Fibroblast of lung (primary cell): ENCODE measurements around the gene SET. TPM values are rescaled to one million over a fixed set of nuclear protein-coding genes. Genes with fewer than 3 reads are reported as not detected.

Experiments
- DNase-seq, 2 donors: peaks; one replicate each; pipeline versions ENCODE4 v3.0.0 to v3.0.0-alpha.2; 2010; ENCODE audit warnings: low read depth in 2 of 2
- H2AFZ ChIP-seq: 2 replicates; pipeline ENCODE4 v1.5.1; 2012; ENCODE audit warnings: low read length, control low read depth, inconsistent platforms
- H3K27ac ChIP-seq: 2 replicates; pipeline ENCODE4 v1.5.1; 2011; ENCODE audit warnings: low read length, control low read depth; ENCODE audit not compliant: insufficient read depth
- H3K27me3 ChIP-seq: 2 replicates; pipeline ENCODE4 v1.5.1; 2011; ENCODE audit warnings: mild to moderate bottlenecking, low read length; ENCODE audit not compliant: control insufficient read depth, insufficient read depth
- H3K36me3 ChIP-seq: 2 replicates; pipeline ENCODE4 v1.5.1; 2011; ENCODE audit warnings: low read length; ENCODE audit not compliant: control insufficient read depth, insufficient read depth
- H3K4me1 ChIP-seq: 2 replicates; pipeline ENCODE4 v1.5.1; 2011; ENCODE audit warnings: low read length; ENCODE audit not compliant: control insufficient read depth, insufficient read depth; ENCODE audit errors: extremely low read depth
- H3K4me2 ChIP-seq: 2 replicates; pipeline ENCODE4 v1.5.1; 2011; ENCODE audit warnings: low read length, control low read depth; ENCODE audit not compliant: insufficient read depth; ENCODE audit errors: extremely low read depth
- H3K4me3 ChIP-seq, 4 experiments: fragments of 200-600 bp in 1 of 4; sonication (generic) in 1 of 4; replicated peaks in 1 of 4; 2 replicates each; pipeline ENCODE4 v1.5.1; 2011 to 2016; ENCODE audit warnings: low read length in 4 of 4, low read depth in 3 of 4, mild to moderate bottlenecking in 3 of 4, control low read depth in 2 of 4, inconsistent platforms in 1 of 4, mixed read lengths in 1 of 4; ENCODE audit not compliant: insufficient read depth in 1 of 4; ENCODE audit errors: control extremely low read depth in 1 of 4
- H3K79me2 ChIP-seq: 2 replicates; pipeline ENCODE4 v1.5.1; 2012; ENCODE audit warnings: mild to moderate bottlenecking, low read length, inconsistent platforms; ENCODE audit not compliant: control insufficient read depth, insufficient read depth
- H3K9ac ChIP-seq: 2 replicates; pipeline ENCODE4 v1.5.1; 2011; ENCODE audit warnings: mild to moderate bottlenecking, low read length, control low read depth; ENCODE audit not compliant: insufficient read depth
- H3K9me3 ChIP-seq: 2 replicates; pipeline ENCODE4 v1.5.1; 2012; ENCODE audit warnings: low read depth, low read length; ENCODE audit not compliant: control insufficient read depth, insufficient read depth
- H4K20me1 ChIP-seq: 2 replicates; pipeline ENCODE4 v1.5.1; 2011; ENCODE audit warnings: low read length; ENCODE audit not compliant: control insufficient read depth, insufficient read depth; ENCODE audit errors: extremely low read depth
- CTCF ChIP-seq, 2 donors: IDR thresholded peaks in 1 of 2; conservative IDR thresholded peaks in 1 of 2; 1 replicate in 1 of 2; 2 replicates in 1 of 2; pipeline ENCODE4 v1.5.1; 2011 to 2012; ENCODE audit warnings: low read length in 2 of 2, control low read depth in 1 of 2, inconsistent platforms in 1 of 2, low read depth in 1 of 2, mild to moderate bottlenecking in 1 of 2
- EZH2 ChIP-seq: IDR thresholded peaks from 2 replicates; pipeline ENCODE4 v1.5.1; 2012; ENCODE audit warnings: low read length, control low read depth, mild to moderate bottlenecking; ENCODE audit errors: missing control alignments
- polyA plus RNA-seq, 2 donors: library from polyadenylated mRNA; depleted of rRNA in 1 of 2; stranded (reverse) in 1 of 2; unstranded in 1 of 2; fragments of >200 nt; gene quantifications; 2 replicates each; pipeline ENCODE4 v1.2.1, GENCODE V29; 2011 to 2012; ENCODE audit warnings: missing spikeins in 1 of 2
- total RNA-seq: library from RNA; depleted of rRNA; stranded (reverse); fragments of >200 nt; gene quantifications from 2 replicates; pipeline ENCODE4 v1.2.1, GENCODE V29; 2014

Gene SET
- total and polyA plus RNA-seq, 2 donors (not counting 1 experiment from before 2014, with no cell fraction given), result 256 to 456 TPM

GRCh38 chr9:128715436-128715750 lies 26.4 kb downstream of the SET start:
- TF ChIP-seq CTCF (conservative IDR thresholded peaks at IDR 0.05 in 1 of 2, IDR thresholded peaks at IDR 0.05 in 1 of 2; ENCODE audit: low read depth in 1 of 2, low read length in 2 of 2), result no peak
- TF ChIP-seq EZH2, result no peak
- no peaks in the 10 kb centered on the region for H3K4me1 ChIP-seq
- no peaks in the 10 kb centered on the region for H3K9me3 ChIP-seq
- DNase-seq, result no peak
- H3K4me3 ChIP-seq, result no peak overlapping the region
- H3K9ac ChIP-seq, result no peak overlapping the region
- peaks cover 1% of the 10 kb centered on the region for H3K36me3 ChIP-seq
- no peak overlapping the region for H3K4me2 ChIP-seq
- H3K27me3 ChIP-seq, result no peaks in the 10 kb centered on the region
- H3K27ac ChIP-seq, result no peak overlapping the region
- no peaks in the 10 kb centered on the region for H3K79me2 ChIP-seq
- no peaks in the 10 kb centered on the region for H4K20me1 ChIP-seq
- no peak overlapping the region for H2AFZ ChIP-seq

GRCh38 chr9:128716581-128717254 lies 27.7 kb downstream of the SET start:
- Histone ChIP-seq H3K4me1 (no peaks in the 10 kb centered on the region), H3K79me2 (no peaks in the 10 kb centered on the region), H4K20me1 (no peaks in the 10 kb centered on the region), H3K27ac (no peak overlapping the region), H3K9ac (no peak overlapping the region), H3K4me2 (no peak overlapping the region), H3K27me3 (no peaks in the 10 kb centered on the region), H2AFZ (no peak overlapping the region), H3K9me3 (no peaks in the 10 kb centered on the region), H3K36me3 (peaks cover 1% of the 10 kb centered on the region), H3K4me3 (no peak overlapping the region)
- TF ChIP-seq CTCF (conservative IDR thresholded peaks at IDR 0.05 in 1 of 2, IDR thresholded peaks at IDR 0.05 in 1 of 2; ENCODE audit: low read depth in 1 of 2, low read length in 2 of 2) (no peak), EZH2 (no peak)
- DNase-seq, result no peak

GRCh38 chr9:128718047-128718446 lies 29.0 kb downstream of the SET start:
- H3K4me1 ChIP-seq, result no peaks in the 10 kb centered on the region
- H4K20me1 ChIP-seq, result no peaks in the 10 kb centered on the region
- no peak for TF ChIP-seq CTCF (conservative IDR thresholded peaks at IDR 0.05 in 1 of 2, IDR thresholded peaks at IDR 0.05 in 1 of 2; ENCODE audit: low read depth in 1 of 2, low read length in 2 of 2)
- no peak for TF ChIP-seq EZH2
- H3K9me3 ChIP-seq, result no peaks in the 10 kb centered on the region
- no peak overlapping the region for H3K9ac ChIP-seq
- no peaks in the 10 kb centered on the region for H3K27me3 ChIP-seq
- no peaks in the 10 kb centered on the region for H3K79me2 ChIP-seq
- H2AFZ ChIP-seq, result no peak overlapping the region
- no peak overlapping the region for H3K27ac ChIP-seq
- H3K4me2 ChIP-seq, result no peak overlapping the region
- no peak overlapping the region for H3K4me3 ChIP-seq
- peaks cover 1% of the 10 kb centered on the region for H3K36me3 ChIP-seq
- DNase-seq, result no peak
